Breast epithelium (tissue), 3 donors: ENCODE measurements around the gene MUS81.
"Not testable (repeated sequence)": the region's sequence is repeated elsewhere in the genome, so short reads cannot be mapped to it uniquely, and the experiment has no call there.

Experiments
- CTCF ChIP-seq, 3 donors: fragments of 450-650 bp; IDR thresholded peaks; one replicate each; pipeline ENCODE4 v1.5.1; 2016 to 2017; ENCODE audit warnings: antibody characterized with exemption in 3 of 3, mild to moderate bottlenecking in 3 of 3, moderate library complexity in 3 of 3
- POLR2A ChIP-seq: fragments of 450-650 bp; IDR thresholded peaks from one replicate; pipeline ENCODE4 v1.6.1; 2016; ENCODE audit warnings: antibody characterized with exemption, mild to moderate bottlenecking, moderate library complexity
- POLR2AphosphoS5 ChIP-seq, 3 donors: sonication (generic); formaldehyde crosslinking; IDR thresholded peaks; one replicate each; pipeline ENCODE4 v1.6.1; 2017; ENCODE audit warnings: antibody characterized with exemption in 3 of 3

GRCh38 chr11:65832231-65832630, 28.0 kb upstream of the MUS81 start:
- TF ChIP-seq POLR2A; CTCF (IDR thresholded peaks at IDR 0.05); POLR2AphosphoS5 (IDR thresholded peaks at IDR 0.05): not testable (repeated sequence)
